ENCODE data around the gene PAK1.

PAK1 gene

DNA sequence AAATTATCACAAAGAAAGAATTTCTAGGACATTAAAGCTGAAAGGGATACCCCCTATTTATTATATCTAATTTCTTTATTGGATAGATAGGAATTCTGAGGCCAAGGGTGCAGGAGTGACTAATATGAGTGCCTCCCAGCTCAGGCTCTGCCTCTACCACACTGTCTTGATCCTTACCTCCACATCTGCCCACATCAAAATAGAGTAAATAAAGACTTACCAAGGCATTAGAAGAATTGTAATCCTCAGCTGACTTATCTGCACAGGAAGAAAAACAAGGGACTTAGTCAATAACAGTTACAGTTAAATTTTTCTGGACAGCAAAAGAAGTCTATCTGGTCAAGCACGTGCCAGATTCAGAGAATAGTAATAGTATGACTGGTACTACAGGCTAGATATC lies 99.8 kb downstream of the PAK1 start:
- TF ChIP-seq YY1 (IDR thresholded peaks at IDR 0.05; ENCODE audit: low read depth) (no peak), TEAD4 (IDR thresholded peaks at IDR 0.05) (no peak), MAX (IDR thresholded peaks at IDR 0.05) (no peak), CEBPB (IDR thresholded peaks at IDR 0.05) (no peak), ZBTB7A (IDR thresholded peaks at IDR 0.05; ENCODE audit: low read depth) (no peak), CREB1 (IDR thresholded peaks at IDR 0.05; ENCODE audit: low read depth) (no peak)

GRCh38 chr11:77372726-77373125 lies 101.2 kb downstream of the PAK1 start:
- no peak for TF ChIP-seq FOXM1 (IDR thresholded peaks at IDR 0.05; ENCODE audit: borderline replicate concordance, low read depth)
- no peak for TF ChIP-seq ZBTB7A (IDR thresholded peaks at IDR 0.05; ENCODE audit: low read depth)
- no peak for TF ChIP-seq YY1 (IDR thresholded peaks at IDR 0.05; ENCODE audit: low read depth)
- no peak for TF ChIP-seq CEBPB (IDR thresholded peaks at IDR 0.05)
- no peak for TF ChIP-seq REST (IDR thresholded peaks at IDR 0.05; ENCODE audit: low read depth)
- TF ChIP-seq USF1 (IDR thresholded peaks at IDR 0.05): no peak
- no peak for TF ChIP-seq TEAD4 (IDR thresholded peaks at IDR 0.05)
- no peak for TF ChIP-seq RAD21 (IDR thresholded peaks at IDR 0.05; ENCODE audit: low read depth)
- no peak for TF ChIP-seq MAX (IDR thresholded peaks at IDR 0.05)
- TF ChIP-seq TCF12 (IDR thresholded peaks at IDR 0.05; ENCODE audit: low read depth): no peak
- TF ChIP-seq TAF1 (IDR thresholded peaks at IDR 0.05; ENCODE audit: low read depth): no peak
- no peak for TF ChIP-seq EP300 (IDR thresholded peaks at IDR 0.05; ENCODE audit: borderline replicate concordance)
- no peak for TF ChIP-seq CREB1 (IDR thresholded peaks at IDR 0.05; ENCODE audit: low read depth)
- TF ChIP-seq NFIC (IDR thresholded peaks at IDR 0.05): no peak
- TF ChIP-seq EGR1 (IDR thresholded peaks at IDR 0.05): no peak

DNA sequence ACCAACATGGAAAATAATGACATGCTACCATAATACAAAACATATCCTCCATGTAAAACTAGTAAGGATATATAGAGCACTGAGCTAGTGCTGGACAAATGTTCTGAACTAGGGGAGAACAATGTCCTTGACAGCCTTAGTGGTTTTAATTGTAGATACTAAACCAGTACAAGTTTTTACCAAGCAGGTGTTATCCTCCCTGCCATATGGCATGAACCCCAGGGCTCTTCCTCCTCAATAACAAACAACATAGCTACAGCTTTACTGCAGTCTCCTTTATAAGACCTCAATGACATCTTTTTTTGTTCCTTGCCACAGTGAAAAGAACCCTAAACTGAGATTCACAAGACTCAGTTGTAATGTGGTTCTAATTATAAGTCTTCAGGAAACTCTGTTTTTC lies 102.2 kb downstream of the PAK1 start:
- TF ChIP-seq REST (IDR thresholded peaks at IDR 0.05; ENCODE audit: low read depth): no peak
- TF ChIP-seq ZBTB7A (IDR thresholded peaks at IDR 0.05; ENCODE audit: low read depth): no peak
- TF ChIP-seq TCF12 (IDR thresholded peaks at IDR 0.05; ENCODE audit: low read depth): no peak
- TF ChIP-seq TAF1 (IDR thresholded peaks at IDR 0.05; ENCODE audit: low read depth): no peak
- no peak for TF ChIP-seq YY1 (IDR thresholded peaks at IDR 0.05; ENCODE audit: low read depth)
- TF ChIP-seq CEBPB (IDR thresholded peaks at IDR 0.05): no peak
- TF ChIP-seq RAD21 (IDR thresholded peaks at IDR 0.05; ENCODE audit: low read depth): no peak
- TF ChIP-seq NFIC (IDR thresholded peaks at IDR 0.05): no peak
- TF ChIP-seq USF1 (IDR thresholded peaks at IDR 0.05): no peak
- TF ChIP-seq FOXM1 (IDR thresholded peaks at IDR 0.05; ENCODE audit: borderline replicate concordance, low read depth): no peak
- TF ChIP-seq EP300 (IDR thresholded peaks at IDR 0.05; ENCODE audit: borderline replicate concordance): no peak
- TF ChIP-seq MAX (IDR thresholded peaks at IDR 0.05): no peak
- no peak for TF ChIP-seq EGR1 (IDR thresholded peaks at IDR 0.05)
- no peak for TF ChIP-seq TEAD4 (IDR thresholded peaks at IDR 0.05)
- no peak for TF ChIP-seq CREB1 (IDR thresholded peaks at IDR 0.05; ENCODE audit: low read depth)

- TF ChIP-seq CREB1 (IDR thresholded peaks at IDR 0.05; ENCODE audit: low read depth): no peak
- no peak for TF ChIP-seq TEAD4 (IDR thresholded peaks at IDR 0.05)
- TF ChIP-seq TCF12 (IDR thresholded peaks at IDR 0.05; ENCODE audit: low read depth): no peak
- TF ChIP-seq EGR1 (IDR thresholded peaks at IDR 0.05): no peak
- TF ChIP-seq CEBPB (IDR thresholded peaks at IDR 0.05): no peak
- TF ChIP-seq RAD21 (IDR thresholded peaks at IDR 0.05; ENCODE audit: low read depth): no peak; the same call in 1 of the 2 replicates
- no peak for TF ChIP-seq ZBTB7A (IDR thresholded peaks at IDR 0.05; ENCODE audit: low read depth)
- no peak for TF ChIP-seq YY1 (IDR thresholded peaks at IDR 0.05; ENCODE audit: low read depth)
- no peak for TF ChIP-seq USF1 (IDR thresholded peaks at IDR 0.05)
- TF ChIP-seq TAF1 (IDR thresholded peaks at IDR 0.05; ENCODE audit: low read depth): no peak
- no peak for TF ChIP-seq FOXM1 (IDR thresholded peaks at IDR 0.05; ENCODE audit: borderline replicate concordance, low read depth)
- no peak for TF ChIP-seq MAX (IDR thresholded peaks at IDR 0.05)
- no peak for TF ChIP-seq EP300 (IDR thresholded peaks at IDR 0.05; ENCODE audit: borderline replicate concordance)
- no peak for TF ChIP-seq REST (IDR thresholded peaks at IDR 0.05; ENCODE audit: low read depth)
- TF ChIP-seq NFIC (IDR thresholded peaks at IDR 0.05): no peak
These were observed 103.7 kb downstream of the PAK1 start for GRCh38 chr11:77370217-77370616.
